Astrocyte of the cerebellum (primary cell): ENCODE data around the gene GNG2.
A peak's percentile ranks its signal among the peaks of the same experiment; 100 is the strongest.

Source experiments
- DNase-seq: peaks from one replicate; pipeline ENCODE4 v3.0.0-alpha.2; 2011; ENCODE audit warnings: low read depth
- H3K4me3 ChIP-seq: 2 replicates; pipeline ENCODE4 v1.5.1; 2011; ENCODE audit warnings: mild to moderate bottlenecking, low read depth, low read length, moderate library complexity
- in situ Hi-C: cut with HindIII; loops from 2 replicates; pipeline ENCODE4 v1.10.0; 2017; ENCODE audit warnings: low sequenced_read_pairs
- TF ChIP-seq, protein P1 (sequence below): IDR thresholded peaks from 2 replicates; pipeline ENCODE4 v1.5.1; 2012; ENCODE audit warnings: low read length, low read depth, moderate library complexity, mild to moderate bottlenecking; ENCODE audit errors: missing control alignments

Gene GNG2

GRCh38 chr14:51836417-51836816 lies 24.0 kb upstream of the GNG2 start:
- TF ChIP-seq, protein P1, sequence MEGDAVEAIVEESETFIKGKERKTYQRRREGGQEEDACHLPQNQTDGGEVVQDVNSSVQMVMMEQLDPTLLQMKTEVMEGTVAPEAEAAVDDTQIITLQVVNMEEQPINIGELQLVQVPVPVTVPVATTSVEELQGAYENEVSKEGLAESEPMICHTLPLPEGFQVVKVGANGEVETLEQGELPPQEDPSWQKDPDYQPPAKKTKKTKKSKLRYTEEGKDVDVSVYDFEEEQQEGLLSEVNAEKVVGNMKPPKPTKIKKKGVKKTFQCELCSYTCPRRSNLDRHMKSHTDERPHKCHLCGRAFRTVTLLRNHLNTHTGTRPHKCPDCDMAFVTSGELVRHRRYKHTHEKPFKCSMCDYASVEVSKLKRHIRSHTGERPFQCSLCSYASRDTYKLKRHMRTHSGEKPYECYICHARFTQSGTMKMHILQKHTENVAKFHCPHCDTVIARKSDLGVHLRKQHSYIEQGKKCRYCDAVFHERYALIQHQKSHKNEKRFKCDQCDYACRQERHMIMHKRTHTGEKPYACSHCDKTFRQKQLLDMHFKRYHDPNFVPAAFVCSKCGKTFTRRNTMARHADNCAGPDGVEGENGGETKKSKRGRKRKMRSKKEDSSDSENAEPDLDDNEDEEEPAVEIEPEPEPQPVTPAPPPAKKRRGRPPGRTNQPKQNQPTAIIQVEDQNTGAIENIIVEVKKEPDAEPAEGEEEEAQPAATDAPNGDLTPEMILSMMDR = no peak

GRCh38 chr14:51844081-51844881 lies 16.1 kb upstream of the GNG2 start:
- TF ChIP-seq, protein P1 = no peak
- DNase-seq = no peak
- in situ Hi-C loops = no loop called here
- no peak overlapping the region for H3K4me3 ChIP-seq

More at GRCh38 chr14:51836417-51836816, 24.0 kb upstream of the GNG2 start:
- in situ Hi-C loops = no loop called here
- H3K4me3 ChIP-seq = no peak overlapping the region
- DNase-seq = no peak

DNA sequence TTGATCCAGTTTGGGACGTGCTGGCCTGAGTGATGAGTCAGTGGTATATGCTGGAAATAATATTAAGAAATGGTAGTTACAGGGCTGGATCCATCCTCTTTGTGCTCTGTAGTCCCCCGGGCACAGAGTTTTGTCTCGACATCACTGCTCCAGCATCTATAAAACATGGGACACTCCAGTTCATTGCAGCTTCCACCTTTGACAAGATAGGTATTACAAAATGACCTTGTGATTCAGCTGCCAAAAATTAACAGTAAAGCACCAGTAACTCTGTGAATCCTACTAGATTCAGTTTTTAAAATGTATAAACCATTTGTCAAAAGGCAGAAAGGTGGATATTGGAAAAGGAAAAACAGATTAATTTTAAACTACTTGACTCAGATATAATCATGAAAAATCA lies 14.6 kb upstream of the GNG2 start:
- in situ Hi-C loops = no loop called here
- no peak overlapping the region for H3K4me3 ChIP-seq
- DNase-seq = no peak
- TF ChIP-seq, protein P1 = no peak

- TF ChIP-seq, protein P1 = no peak
- no peak overlapping the region for H3K4me3 ChIP-seq
- in situ Hi-C loops = no loop called here
- DNase-seq = peak; percentile 28
These were observed 13.6 kb upstream of the GNG2 start for GRCh38 chr14:51846631-51847488.

- no peak for DNase-seq
- in situ Hi-C loops = no loop called here
- TF ChIP-seq, protein P1 = no peak
- no peak overlapping the region for H3K4me3 ChIP-seq
These were observed 13.0 kb upstream of the GNG2 start for GRCh38 chr14:51847489-51847796.

DNA sequence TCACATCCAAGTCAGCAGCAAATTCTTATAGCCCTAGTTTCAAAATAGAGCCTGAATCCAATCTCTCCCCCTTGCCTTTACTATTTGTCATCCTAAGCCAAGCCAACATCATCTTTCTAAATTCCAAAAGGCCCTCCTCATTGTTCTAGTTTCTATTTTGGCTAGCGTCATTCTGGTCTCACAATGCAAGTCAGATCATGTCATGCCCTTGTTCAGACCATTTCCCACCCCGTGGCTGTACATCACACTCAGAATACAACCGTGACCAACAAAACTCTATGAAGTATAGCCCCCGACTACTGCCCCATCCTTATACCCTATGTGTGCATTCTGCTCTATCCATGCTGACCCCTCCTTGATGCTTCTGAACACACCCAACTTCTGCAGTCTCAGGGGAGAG lies 12.3 kb upstream of the GNG2 start:
- no peak for DNase-seq
- TF ChIP-seq, protein P1 = no peak
- in situ Hi-C loops = no loop called here
- no peak overlapping the region for H3K4me3 ChIP-seq
